ENCODE data around the gene WWOX.

WWOX gene

DNA sequence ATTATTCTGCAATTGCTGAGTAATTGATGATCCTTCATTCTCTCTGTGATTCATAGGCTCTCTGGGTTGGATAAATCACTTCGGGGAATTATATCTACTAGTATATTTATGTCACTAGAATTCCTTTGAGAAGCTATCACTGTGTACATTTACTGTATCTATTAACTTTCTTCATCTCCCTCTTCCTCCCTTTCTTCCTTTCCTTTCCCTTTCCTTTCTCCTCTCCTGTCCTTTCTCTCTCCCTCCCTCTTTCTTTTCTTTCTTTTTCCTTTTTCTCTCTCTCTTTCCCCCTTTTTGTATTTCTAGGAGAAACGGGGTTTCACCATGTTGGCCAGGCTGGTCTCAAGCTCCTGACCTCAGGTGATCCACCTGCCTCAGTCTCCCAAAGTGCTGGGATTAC, 711.8 kb downstream of the WWOX start:
- DNase-seq (ENCODE audit: extremely low read depth in 1 of 2, low read depth in 1 of 2), result no peak

GRCh38 chr16:78812582-78812981, 713.1 kb downstream of the WWOX start:
- no peak for DNase-seq (ENCODE audit: extremely low read depth in 1 of 2, low read depth in 1 of 2)

DNA sequence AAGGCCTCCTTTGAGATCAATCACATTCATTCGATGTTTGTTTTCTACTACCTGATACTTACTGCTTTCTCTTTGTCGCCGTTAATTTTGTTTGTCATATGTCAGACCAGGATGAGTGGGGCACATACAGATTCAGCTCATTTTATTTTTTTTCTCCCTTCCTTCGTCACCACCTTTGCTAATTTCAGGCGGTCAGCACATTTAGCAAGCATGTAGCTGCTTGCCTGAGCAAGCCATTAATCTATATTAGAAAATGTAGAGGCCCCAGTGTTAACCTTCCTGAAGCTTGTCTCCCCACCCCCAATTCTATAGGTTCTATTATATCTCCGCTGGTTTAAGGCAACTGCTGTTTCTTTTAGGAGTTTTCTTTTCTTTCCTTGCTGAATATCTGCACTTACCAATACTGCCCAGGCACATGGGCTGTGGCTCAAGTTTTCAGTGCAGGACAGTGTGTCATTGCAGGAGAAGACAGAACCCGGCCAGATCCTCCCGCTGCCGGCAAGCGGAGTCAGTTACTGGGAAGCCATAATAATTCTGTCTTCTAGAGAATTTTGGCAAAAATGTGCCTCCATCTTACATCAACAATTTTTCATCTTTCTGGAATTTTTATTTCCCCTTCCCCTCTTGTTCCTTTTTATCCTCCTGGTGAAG, 714.3 kb downstream of the WWOX start:
- DNase-seq (ENCODE audit: extremely low read depth in 1 of 2, low read depth in 1 of 2), result no peak

- DNase-seq (ENCODE audit: extremely low read depth in 1 of 2, low read depth in 1 of 2), result no peak
Measured at GRCh38 chr16:78815713-78816112, 716.3 kb downstream of the WWOX start.

GRCh38 chr16:78816499-78817195, 717.2 kb downstream of the WWOX start:
- DNase-seq (ENCODE audit: extremely low read depth in 1 of 2, low read depth in 1 of 2), result no peak

GRCh38 chr16:78817200-78817739, 717.8 kb downstream of the WWOX start:
- no peak for DNase-seq (ENCODE audit: extremely low read depth in 1 of 2, low read depth in 1 of 2)

GRCh38 chr16:78821335-78821734, 721.9 kb downstream of the WWOX start:
- no peak for DNase-seq (ENCODE audit: extremely low read depth in 1 of 2, low read depth in 1 of 2)

- DNase-seq (ENCODE audit: extremely low read depth in 1 of 2, low read depth in 1 of 2), result no peak
Measured at GRCh38 chr16:78822509-78822908, 723.1 kb downstream of the WWOX start.

GRCh38 chr16:78823027-78823426, 723.6 kb downstream of the WWOX start:
- no peak for DNase-seq (ENCODE audit: extremely low read depth in 1 of 2, low read depth in 1 of 2)

- no peak for DNase-seq (ENCODE audit: extremely low read depth in 1 of 2, low read depth in 1 of 2)
Measured at GRCh38 chr16:78829280-78829679, 729.8 kb downstream of the WWOX start.

- no peak for DNase-seq (ENCODE audit: extremely low read depth in 1 of 2, low read depth in 1 of 2)
Measured at GRCh38 chr16:78830599-78830998, 731.1 kb downstream of the WWOX start.

DNA sequence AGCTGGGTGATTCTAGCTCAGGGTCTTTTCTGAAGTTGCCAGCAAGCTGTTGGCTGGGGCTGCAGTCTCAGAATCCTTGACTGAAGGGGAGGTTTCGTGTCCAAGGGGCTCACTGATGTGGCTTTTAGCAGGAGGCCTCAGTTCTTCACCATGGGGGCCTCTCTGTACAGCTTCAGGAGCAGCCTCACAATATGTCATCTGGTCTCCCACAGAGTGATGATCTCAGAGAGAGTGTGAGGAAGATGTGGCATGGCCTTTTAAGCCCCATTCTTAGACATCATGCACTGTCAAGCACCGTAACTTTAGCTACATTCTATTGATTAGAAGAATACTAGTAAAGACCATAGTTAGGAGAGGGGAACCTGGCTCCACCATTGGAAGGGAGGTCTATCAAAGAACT, 732.6 kb downstream of the WWOX start:
- DNase-seq (ENCODE audit: extremely low read depth in 1 of 2, low read depth in 1 of 2), result no peak

- DNase-seq (ENCODE audit: extremely low read depth in 1 of 2, low read depth in 1 of 2), result peak in 1 of 2 donors; percentile 3
Measured at GRCh38 chr16:78836802-78837491, 737.5 kb downstream of the WWOX start.

- DNase-seq (ENCODE audit: extremely low read depth in 1 of 2, low read depth in 1 of 2), result no peak
Measured at GRCh38 chr16:78837706-78838105, 738.3 kb downstream of the WWOX start.

DNA sequence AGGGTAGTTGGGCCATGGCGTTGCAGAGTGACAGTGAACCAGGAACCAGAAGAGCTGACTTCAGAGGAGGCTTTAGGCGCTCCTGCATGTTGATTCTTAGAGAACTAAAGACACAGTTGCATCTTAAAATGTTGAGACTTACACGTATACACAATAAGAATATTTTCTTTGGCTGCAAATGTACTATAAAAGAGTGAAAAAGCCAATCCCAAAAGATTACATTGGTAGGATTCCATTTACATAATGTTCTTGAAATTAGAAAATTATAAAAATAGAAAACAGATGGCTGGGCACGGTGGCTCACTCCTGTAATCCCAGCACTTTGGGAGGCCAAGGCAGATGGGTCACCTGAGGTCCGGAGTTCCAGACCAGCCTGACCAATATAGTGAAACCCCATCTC, 738.8 kb downstream of the WWOX start:
- DNase-seq (ENCODE audit: extremely low read depth in 1 of 2, low read depth in 1 of 2), result no peak

DNA sequence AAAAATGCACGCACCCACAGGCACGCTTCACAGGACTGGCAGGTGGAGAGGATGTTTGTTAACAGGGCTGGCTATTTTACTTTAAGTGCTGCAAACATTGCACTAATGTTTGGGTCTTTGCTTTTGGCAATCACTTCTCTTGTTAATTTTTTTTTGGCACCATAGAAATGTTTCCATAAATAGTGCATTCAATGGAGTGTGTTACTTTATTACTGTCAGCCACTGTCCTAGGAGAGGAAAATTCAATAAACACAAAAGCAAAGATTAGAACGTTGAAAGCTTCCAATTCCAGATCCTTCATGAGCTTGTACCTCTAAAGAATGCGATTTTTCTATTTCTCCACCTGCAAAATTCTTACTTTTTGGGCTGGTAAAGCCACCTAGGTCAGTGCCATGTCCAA, 743.5 kb downstream of the WWOX start:
- no peak for DNase-seq (ENCODE audit: extremely low read depth in 1 of 2, low read depth in 1 of 2)

GRCh38 chr16:78843978-78844377, 744.5 kb downstream of the WWOX start:
- no peak for DNase-seq (ENCODE audit: extremely low read depth in 1 of 2, low read depth in 1 of 2)

DNA sequence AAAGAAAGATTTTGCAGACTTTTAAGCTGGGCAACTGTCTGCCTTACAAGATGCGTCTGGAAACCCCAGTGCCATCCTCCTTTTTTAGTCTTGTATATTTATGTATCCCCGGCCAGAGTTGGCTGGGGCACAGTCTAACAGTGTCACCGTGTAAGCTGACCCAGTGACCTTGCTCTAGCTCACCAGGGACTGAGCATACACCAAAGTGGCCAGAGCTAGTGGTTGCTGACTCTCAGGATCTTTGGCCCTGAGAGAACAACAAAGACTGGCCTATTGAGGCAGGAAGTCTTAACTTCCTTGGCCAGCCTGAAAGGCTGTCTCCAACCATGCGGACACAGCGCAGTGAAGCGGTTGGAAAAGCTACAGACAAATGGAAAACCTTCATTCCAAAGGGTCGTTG, 745.2 kb downstream of the WWOX start:
- no peak for DNase-seq (ENCODE audit: extremely low read depth in 1 of 2, low read depth in 1 of 2)

DNA sequence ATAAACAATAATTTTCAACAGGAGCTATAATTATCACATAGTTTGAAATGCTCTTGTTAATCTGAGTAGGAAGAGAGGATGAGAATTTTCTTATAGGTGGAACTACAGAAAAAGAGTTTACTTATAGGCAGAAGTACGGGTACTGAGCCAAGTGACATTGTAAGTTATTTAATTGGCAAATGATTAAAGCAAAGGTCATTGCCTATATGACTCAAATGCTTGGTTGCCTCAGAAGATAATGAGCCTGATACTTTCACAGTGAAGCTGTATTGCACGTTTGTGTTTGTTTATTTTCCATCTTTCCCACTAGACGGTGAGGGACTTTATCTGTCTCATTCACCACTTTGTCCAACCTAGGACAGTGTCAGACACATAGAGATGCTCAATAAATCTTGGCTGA, 751.8 kb downstream of the WWOX start:
- no peak for DNase-seq (ENCODE audit: extremely low read depth in 1 of 2, low read depth in 1 of 2)

- DNase-seq (ENCODE audit: extremely low read depth in 1 of 2, low read depth in 1 of 2), result no peak
Measured at GRCh38 chr16:78852081-78852635, 752.7 kb downstream of the WWOX start.

DNA sequence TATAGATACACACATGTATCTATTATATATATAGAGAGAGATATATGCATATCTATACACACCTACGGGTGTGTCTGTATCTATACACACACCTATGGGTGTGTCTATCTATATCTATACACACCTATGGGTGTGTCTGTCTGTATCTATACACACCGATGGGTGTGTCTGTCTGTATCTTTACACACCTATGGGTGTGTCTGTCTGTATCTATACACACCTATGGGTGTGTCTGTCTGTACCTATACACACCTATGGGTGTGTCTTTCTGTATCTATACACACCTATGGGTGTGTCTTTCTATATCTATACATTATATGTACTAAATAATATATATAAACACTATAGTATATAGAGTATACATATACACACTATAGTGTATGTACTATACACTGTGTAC, 762.6 kb downstream of the WWOX start:
- no peak for DNase-seq (ENCODE audit: extremely low read depth in 1 of 2, low read depth in 1 of 2)

- no peak for DNase-seq (ENCODE audit: extremely low read depth in 1 of 2, low read depth in 1 of 2)
Measured at GRCh38 chr16:78866521-78866920, 767.1 kb downstream of the WWOX start.

All from stimulated activated CD8-positive, alpha-beta memory T cell treated with anti-CD3 and anti-CD28 coated beads, Interleukin-7, amount 100 ng/mL, for 48 hours (primary cell).